H1 (cell line): ENCODE measurements around the gene NUP98. TPM values are rescaled to one million over a fixed set of nuclear protein-coding genes. Genes with fewer than 3 reads are reported as not detected.
A peak's percentile ranks its signal among the peaks of the same experiment; 100 is the strongest.

Experiments
- BCL11A ChIP-seq, 2 experiments: IDR thresholded peaks; one replicate each; pipeline ENCODE4 v1.6.1; 2011; ENCODE audit warnings: low read depth in 2 of 2, low read length in 2 of 2, mild to moderate bottlenecking in 2 of 2
- CHD1 ChIP-seq: IDR thresholded peaks from 2 replicates; pipeline ENCODE4 v1.6.1; 2012; ENCODE audit warnings: low read depth, low read length, improper control_type of control experiment
- FOSL1 ChIP-seq: IDR thresholded peaks from 2 replicates; pipeline ENCODE4 v1.6.1; 2011; ENCODE audit warnings: mild to moderate bottlenecking, low read depth, low read length, moderate library complexity; ENCODE audit not compliant: insufficient read depth
- GTF2F1 ChIP-seq: IDR thresholded peaks from 2 replicates; pipeline ENCODE4 v1.6.1; 2012; ENCODE audit warnings: low read depth, low read length, improper control_type of control experiment, borderline replicate concordance
- HDAC6 ChIP-seq: IDR thresholded peaks from one replicate; pipeline ENCODE4 v1.7.1; 2012; ENCODE audit warnings: low read depth, mild to moderate bottlenecking, inconsistent platforms, low read length, moderate library complexity
- JUND ChIP-seq: IDR thresholded peaks from 2 replicates; pipeline ENCODE4 v1.6.1; 2011; ENCODE audit warnings: mild to moderate bottlenecking, improper control_type of control experiment, low read length
- KDM1A ChIP-seq: fragments of 200-600, 300-600 bp; sonication (generic); IDR thresholded peaks from 2 replicates; pipeline ENCODE4 v1.7.1; 2016; ENCODE audit warnings: mild to moderate bottlenecking, low read length, borderline replicate concordance
- KDM4A ChIP-seq: IDR thresholded peaks from one replicate; pipeline ENCODE4 v1.7.1; 2012; ENCODE audit warnings: low read depth, mild to moderate bottlenecking, moderate library complexity, low read length, inconsistent platforms; ENCODE audit not compliant: severe bottlenecking
- MAFK ChIP-seq: IDR thresholded peaks from 2 replicates; pipeline ENCODE4 v1.6.1; 2012; ENCODE audit warnings: low read depth, mild to moderate bottlenecking, improper control_type of control experiment, low read length
- NANOG ChIP-seq: IDR thresholded peaks from 2 replicates; pipeline ENCODE4 v1.6.1; 2011; ENCODE audit warnings: low read length, low read depth, mild to moderate bottlenecking, inconsistent platforms; ENCODE audit not compliant: insufficient read depth, poor library complexity, severe bottlenecking
- NRF1 ChIP-seq: IDR thresholded peaks from 2 replicates; pipeline ENCODE4 v1.6.1; 2011; ENCODE audit warnings: mild to moderate bottlenecking, low read depth, low read length, improper control_type of control experiment
- RBBP5 ChIP-seq: IDR thresholded peaks from 2 replicates; pipeline ENCODE4 v1.7.1; 2012; ENCODE audit warnings: low read depth, mild to moderate bottlenecking, inconsistent platforms, low read length, moderate library complexity, borderline replicate concordance
- RFX5 ChIP-seq: IDR thresholded peaks from 2 replicates; pipeline ENCODE4 v1.6.1; 2011; ENCODE audit warnings: low read depth, low read length, improper control_type of control experiment, borderline replicate concordance
- RXRA ChIP-seq: IDR thresholded peaks from 2 replicates; pipeline ENCODE4 v1.6.1; 2011; ENCODE audit warnings: low read depth, mild to moderate bottlenecking, low read length, moderate library complexity; ENCODE audit not compliant: insufficient read depth
- SIRT6 ChIP-seq: IDR thresholded peaks from one replicate; pipeline ENCODE4 v1.7.1; 2012; ENCODE audit warnings: low read length, inconsistent platforms
- TAF7 ChIP-seq: optimal IDR thresholded peaks from 2 replicates; pipeline ENCODE3; 2011; ENCODE audit warnings: low read depth, mild to moderate bottlenecking, inconsistent platforms, low read length, moderate library complexity, borderline replicate concordance
- TBP ChIP-seq: IDR thresholded peaks from 2 replicates; pipeline ENCODE4 v1.6.1; 2011; ENCODE audit warnings: low read depth, low read length, improper control_type of control experiment
- TCF12 ChIP-seq: IDR thresholded peaks from 2 replicates; pipeline ENCODE4 v1.6.1; 2011; ENCODE audit warnings: low read depth, mild to moderate bottlenecking, low read length
- polyA plus RNA-seq, 7 experiments: library from polyadenylated mRNA; depleted of rRNA in 3 of 7; stranded (reverse) in 5 of 7; unstranded in 2 of 7; fragments of >200 nt in 5 of 7; fragments of 200-250 nt in 2 of 7; gene quantifications; 1 replicate in 5 of 7; 2 replicates in 1 of 7; 4 replicates in 1 of 7; pipeline versions ENCODE4 v1.2.1 to v1.2.3, GENCODE V29; 2011 to 2013; ENCODE audit warnings: missing spikeins in 2 of 7, mixed read lengths in 2 of 7
- total RNA-seq: library from RNA; stranded (reverse); fragmentation: NEBNext Ultra II Directional; extraction: Animal tissue kit (Norgen Biotek cat#: 25700); gene quantifications from 2 replicates; pipeline ENCODE4 v1.2.1, GENCODE V29; 2021
- TF ChIP-seq, protein P1 (sequence below): IDR thresholded peaks from 2 replicates; pipeline ENCODE4 v1.6.1; 2012; ENCODE audit warnings: low read length, inconsistent platforms
- TF ChIP-seq, protein P2 (sequence below): IDR thresholded peaks from 2 replicates; pipeline ENCODE4 v1.6.1; 2011; ENCODE audit warnings: low read depth, mild to moderate bottlenecking, low read length; ENCODE audit not compliant: insufficient read depth

Gene NUP98
- total and polyA plus RNA-seq, 2 of the 8 experiments (the other 6 are each of a cell fraction or from before 2014, with no cell fraction given), result 98.6 to 261 TPM

DNA sequence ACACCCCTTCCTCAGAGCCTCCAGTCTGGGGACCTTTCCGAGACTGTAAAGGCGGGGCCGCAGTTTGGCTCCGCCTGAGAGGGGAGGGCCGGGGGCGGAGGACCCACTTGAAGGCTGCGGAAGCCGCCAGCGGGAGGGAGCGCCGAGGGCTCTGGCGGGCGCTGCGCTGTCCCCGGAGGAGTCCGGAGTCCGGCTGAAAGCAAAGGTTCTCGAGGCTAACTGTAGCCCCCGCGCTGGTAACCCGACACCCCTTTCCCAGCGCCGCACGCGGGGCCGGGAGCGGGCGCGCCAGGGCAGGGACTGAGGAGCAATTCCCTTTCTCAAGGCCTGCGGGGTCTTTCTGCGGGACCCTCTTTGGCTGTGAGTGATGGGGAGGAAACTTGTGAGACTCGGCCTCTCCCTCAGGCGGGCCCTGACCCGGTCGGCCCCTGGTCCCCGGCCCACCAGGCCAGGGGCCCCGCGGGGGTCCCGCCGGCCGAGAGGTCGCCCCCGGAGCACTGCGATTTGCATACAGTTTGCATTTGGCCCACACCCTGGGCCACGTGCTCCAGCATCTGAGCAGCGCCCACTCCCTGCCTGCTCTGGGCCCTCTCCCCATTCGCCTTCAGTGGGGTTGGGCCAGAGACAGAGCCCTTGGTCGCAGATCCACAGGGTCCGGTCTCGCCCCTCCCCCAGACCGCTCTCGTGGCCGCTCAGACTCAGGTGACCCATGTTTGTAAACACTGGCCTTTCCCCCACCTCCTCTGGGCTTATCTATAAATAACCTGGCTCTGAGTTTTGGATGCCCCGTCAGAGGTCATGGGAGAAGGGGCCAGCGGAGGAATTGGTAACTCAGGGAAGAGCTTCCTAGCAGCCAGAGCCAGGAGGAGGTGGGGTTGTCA, 155.0 kb downstream of the NUP98 start (continued):
- TF ChIP-seq KDM1A (peak; percentile 22; the same call in 1 of the 2 replicates), JUND (no peak), GTF2F1 (no peak), RBBP5 (no peak; the same call in 1 of the 2 replicates), KDM4A (peak; percentile 63), BCL11A (IDR thresholded peaks at IDR 0.05; ENCODE audit: low read depth in 2 of 2, low read length in 2 of 2) (no peak), CHD1 (no peak), NRF1 (no peak), HDAC6 (no peak), TBP (0 out of 2 replicates have a peak, but pooled peaks have one; percentile 35), MAFK (no peak), NANOG (no peak), TCF12 (no peak), SIRT6 (no peak), FOSL1 (no peak), RFX5 (no peak), TAF7 (peak; percentile 97), RXRA (0 out of 2 replicates have a peak, but pooled peaks have one; percentile 56)
- TF ChIP-seq, protein P1, sequence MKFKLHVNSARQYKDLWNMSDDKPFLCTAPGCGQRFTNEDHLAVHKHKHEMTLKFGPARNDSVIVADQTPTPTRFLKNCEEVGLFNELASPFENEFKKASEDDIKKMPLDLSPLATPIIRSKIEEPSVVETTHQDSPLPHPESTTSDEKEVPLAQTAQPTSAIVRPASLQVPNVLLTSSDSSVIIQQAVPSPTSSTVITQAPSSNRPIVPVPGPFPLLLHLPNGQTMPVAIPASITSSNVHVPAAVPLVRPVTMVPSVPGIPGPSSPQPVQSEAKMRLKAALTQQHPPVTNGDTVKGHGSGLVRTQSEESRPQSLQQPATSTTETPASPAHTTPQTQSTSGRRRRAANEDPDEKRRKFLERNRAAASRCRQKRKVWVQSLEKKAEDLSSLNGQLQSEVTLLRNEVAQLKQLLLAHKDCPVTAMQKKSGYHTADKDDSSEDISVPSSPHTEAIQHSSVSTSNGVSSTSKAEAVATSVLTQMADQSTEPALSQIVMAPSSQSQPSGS, result peak; percentile 90
- TF ChIP-seq, protein P2, sequence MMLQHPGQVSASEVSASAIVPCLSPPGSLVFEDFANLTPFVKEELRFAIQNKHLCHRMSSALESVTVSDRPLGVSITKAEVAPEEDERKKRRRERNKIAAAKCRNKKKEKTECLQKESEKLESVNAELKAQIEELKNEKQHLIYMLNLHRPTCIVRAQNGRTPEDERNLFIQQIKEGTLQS, result no peak
